ENCODE data around the gene YBX2.

DNA sequence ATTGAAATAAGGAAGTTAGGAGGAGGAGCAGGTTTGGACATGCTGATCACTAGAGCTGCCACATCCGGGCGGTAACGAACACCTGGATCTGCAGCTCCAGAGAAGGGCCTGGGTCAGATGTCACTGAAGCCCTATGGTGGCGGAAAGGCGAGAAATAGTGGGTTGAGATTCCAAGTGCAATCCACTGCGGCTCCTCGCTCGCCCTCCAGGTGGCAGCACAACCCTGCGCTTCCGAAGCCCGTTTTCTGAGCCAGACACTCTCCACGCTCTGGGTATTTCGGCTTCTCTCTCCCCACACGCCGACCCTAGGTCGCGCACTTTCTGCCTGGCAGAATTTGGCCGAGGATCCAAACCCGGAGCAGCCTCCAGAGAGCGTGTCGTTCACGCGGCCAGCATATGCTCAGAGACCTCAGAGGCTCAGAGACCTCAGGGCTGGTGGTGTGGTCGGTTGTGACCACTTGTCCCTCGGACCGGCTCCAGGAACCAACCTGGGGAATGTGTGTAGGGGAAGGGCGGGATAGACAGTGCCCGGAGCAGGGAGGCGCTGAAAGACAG is 13.8 kb downstream of the YBX2 start:
- TF ChIP-seq POLR2A (IDR thresholded peaks at IDR 0.05) (no peak), EP300 (IDR thresholded peaks at IDR 0.05) (no peak)
- TF ChIP-seq, protein P1, sequence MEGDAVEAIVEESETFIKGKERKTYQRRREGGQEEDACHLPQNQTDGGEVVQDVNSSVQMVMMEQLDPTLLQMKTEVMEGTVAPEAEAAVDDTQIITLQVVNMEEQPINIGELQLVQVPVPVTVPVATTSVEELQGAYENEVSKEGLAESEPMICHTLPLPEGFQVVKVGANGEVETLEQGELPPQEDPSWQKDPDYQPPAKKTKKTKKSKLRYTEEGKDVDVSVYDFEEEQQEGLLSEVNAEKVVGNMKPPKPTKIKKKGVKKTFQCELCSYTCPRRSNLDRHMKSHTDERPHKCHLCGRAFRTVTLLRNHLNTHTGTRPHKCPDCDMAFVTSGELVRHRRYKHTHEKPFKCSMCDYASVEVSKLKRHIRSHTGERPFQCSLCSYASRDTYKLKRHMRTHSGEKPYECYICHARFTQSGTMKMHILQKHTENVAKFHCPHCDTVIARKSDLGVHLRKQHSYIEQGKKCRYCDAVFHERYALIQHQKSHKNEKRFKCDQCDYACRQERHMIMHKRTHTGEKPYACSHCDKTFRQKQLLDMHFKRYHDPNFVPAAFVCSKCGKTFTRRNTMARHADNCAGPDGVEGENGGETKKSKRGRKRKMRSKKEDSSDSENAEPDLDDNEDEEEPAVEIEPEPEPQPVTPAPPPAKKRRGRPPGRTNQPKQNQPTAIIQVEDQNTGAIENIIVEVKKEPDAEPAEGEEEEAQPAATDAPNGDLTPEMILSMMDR (IDR thresholded peaks at IDR 0.05): peak; percentile 87 to 97 (median 95)
